Activated gamma-delta T cell (primary cell): ENCODE measurements around the gene TAB2.
"Not testable (repeated sequence)": the region's sequence is repeated elsewhere in the genome, so short reads cannot be mapped to it uniquely, and the experiment has no call there.

ENCODE experiments used
- DNase-seq: peaks from one replicate; lab custom pipeline; 2025; lab: John Stamatoyannopoulos, UW

TAB2 gene

GRCh38 chr6:149444360-149445094 is 127.0 kb downstream of the TAB2 start:
- DNase-seq, result not testable (repeated sequence)

- no peak for DNase-seq
Observed at GRCh38 chr6:149445095-149445466, 127.6 kb downstream of the TAB2 start.

- no peak for DNase-seq
Observed at GRCh38 chr6:149445573-149445972, 128.1 kb downstream of the TAB2 start.

GRCh38 chr6:149446791-149447376 is 129.4 kb downstream of the TAB2 start:
- no peak for DNase-seq

- DNase-seq, result no peak
Observed at GRCh38 chr6:149448821-149449453, 131.4 kb downstream of the TAB2 start.

- no peak for DNase-seq
Observed at GRCh38 chr6:149449831-149450678, 132.5 kb downstream of the TAB2 start.

GRCh38 chr6:149450679-149451375 is 133.3 kb downstream of the TAB2 start:
- DNase-seq, result no peak

- no peak for DNase-seq
Observed at GRCh38 chr6:149451376-149452036, 134.0 kb downstream of the TAB2 start.

GRCh38 chr6:149452037-149452939 is 134.8 kb downstream of the TAB2 start:
- no peak for DNase-seq

GRCh38 chr6:149453597-149454345 is 136.3 kb downstream of the TAB2 start:
- DNase-seq, result no peak

GRCh38 chr6:149454346-149454848 is 136.9 kb downstream of the TAB2 start:
- DNase-seq, result no peak

- no peak for DNase-seq
Observed at GRCh38 chr6:149455031-149455732, 137.7 kb downstream of the TAB2 start.

- DNase-seq, result no peak
Observed at GRCh38 chr6:149456311-149457021, 139.0 kb downstream of the TAB2 start.

- DNase-seq, result no peak
Observed at GRCh38 chr6:149457316-149457884, 139.9 kb downstream of the TAB2 start.

- no peak for DNase-seq
Observed at GRCh38 chr6:149458196-149458595, 140.7 kb downstream of the TAB2 start.

- DNase-seq, result no peak
Observed at GRCh38 chr6:149458806-149459205, 141.3 kb downstream of the TAB2 start.

- DNase-seq, result no peak
Observed at GRCh38 chr6:149459761-149460160, 142.2 kb downstream of the TAB2 start.
